ENCODE measurements around the gene NXPH4.

The NXPH4 gene

DNA sequence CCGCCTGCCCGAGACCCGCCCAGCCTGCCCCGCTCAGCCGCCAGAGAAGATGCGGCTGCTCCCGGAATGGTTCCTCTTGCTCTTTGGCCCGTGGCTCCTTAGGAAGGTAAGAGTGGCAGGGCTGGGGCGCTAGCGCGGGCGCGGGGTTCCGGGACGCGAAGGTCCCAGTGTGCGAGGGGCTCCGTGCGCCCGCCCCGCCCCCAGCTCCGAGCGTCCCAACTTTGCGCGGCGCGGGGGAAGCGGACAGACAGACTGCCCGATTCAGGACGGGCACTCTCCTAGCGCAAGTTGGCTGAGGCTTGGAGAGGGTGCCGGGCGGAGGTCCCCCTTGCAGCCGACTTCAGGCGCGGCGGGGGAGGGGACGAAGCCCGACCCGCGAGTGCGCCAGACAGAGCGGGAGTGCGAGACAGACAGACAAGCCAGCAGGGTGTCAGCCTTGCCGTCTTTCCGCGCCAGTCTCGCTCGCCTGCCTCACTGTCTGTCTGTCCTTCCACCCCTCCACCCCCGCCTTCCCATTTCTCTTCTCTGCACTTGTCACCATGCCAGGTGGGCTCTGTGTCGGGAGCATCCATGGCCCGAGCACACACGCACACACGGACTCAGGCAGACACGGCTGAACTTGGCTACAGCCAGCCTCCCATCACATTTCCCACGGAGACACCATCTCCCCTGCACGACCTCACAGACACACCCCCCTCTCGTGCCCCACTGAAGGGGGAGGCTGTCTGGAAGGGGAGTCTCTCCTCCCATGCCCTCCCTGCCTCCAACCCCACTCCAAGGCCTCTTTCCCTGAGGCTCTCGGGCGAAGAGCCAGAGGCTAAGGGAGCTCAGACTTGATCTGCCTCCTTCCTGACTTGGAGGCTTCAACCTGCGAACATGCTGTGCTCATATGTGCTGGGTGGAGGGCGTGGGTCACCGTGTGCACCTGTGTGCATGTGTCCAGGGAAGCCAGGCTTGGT is 606 bp downstream of the NXPH4 start:
- no peak for DNase-seq (ENCODE audit: low read depth, low spot score)
- no peak overlapping the region for H3K27ac ChIP-seq

GRCh38 chr12:57218030-57218853 is 1.6 kb downstream of the NXPH4 start:
- DNase-seq (ENCODE audit: low read depth, low spot score), result no peak
- H3K27ac ChIP-seq, result no peak overlapping the region

DNA sequence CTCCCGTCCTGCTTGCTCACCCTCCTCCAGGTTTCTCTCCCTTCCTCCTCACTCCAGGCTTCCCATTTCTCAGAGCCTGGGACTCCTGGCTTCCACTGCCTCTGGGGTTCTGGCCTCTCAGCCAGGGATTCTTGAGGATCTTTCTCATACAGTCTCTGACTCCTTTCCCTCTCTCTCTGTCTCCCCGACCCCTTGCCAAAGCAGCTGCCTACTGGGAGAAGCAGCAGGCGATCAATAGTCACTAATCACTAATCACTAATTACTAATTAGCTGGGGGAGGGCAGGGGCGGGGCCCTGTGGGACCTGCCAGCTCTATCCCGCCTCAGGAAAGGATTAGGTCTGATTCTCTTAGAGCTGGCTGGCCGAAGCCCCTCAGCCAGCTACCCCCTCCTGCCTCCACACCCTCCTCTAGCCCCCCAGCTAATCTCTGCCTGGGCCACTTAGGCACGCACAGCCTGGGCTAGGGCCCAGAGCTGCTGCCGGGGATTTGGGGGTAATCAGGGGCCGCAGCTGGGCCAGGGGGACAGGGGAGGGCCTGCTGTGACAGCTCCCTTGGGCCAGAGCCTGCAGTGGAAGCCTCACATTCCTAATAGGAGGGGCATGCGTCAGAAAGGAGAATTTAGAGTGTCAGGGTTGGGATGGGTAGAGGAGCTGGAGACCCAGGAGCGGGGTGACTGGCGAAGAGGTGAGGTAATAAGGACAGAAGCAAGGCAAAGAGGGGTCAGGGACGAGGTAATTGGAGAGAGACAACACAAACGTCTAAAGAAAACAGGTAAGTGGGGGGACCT is 2.8 kb downstream of the NXPH4 start:
- no peak overlapping the region for H3K27ac ChIP-seq
- no peak for DNase-seq (ENCODE audit: low read depth, low spot score)

DNA sequence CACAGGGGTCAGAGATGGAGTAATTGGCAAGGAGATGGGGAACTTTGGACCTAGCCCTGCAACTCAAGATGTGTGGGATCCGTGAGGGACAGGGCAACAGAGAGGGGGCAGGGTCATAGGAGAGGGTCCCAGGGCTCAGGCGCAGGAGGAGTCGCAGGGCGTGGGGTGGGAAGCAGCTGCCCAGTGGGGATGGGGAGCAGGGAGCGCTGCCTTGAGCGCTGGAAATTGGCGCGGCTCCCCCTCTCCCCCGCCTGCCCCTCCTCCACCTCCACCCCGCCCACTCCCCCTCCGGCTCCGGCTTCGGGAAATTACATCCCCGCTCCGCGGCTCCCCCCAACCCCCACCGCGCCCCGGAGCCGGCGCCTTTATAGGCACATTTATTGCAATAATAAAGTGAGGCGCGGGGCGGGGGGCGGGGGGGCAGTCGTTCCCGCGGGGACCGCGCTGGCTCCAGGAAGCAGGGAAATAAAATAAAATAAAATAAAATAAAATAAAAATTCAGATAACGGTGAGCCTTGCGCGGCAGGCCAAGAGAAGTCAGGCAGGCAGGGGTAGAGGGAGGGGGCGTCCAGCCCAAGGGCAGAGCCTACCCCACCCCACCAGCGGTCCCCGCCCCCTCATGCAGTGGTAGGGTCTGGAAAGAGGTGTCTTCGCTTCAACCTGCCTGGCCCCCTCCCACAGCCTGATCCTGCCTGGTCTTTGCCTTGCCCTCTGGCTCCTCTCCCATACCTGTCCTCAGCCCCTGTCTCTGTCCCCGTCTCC is 3.6 kb downstream of the NXPH4 start:
- H3K27ac ChIP-seq, result no peak overlapping the region
- DNase-seq (ENCODE audit: low read depth, low spot score), result no peak

- no peak for DNase-seq (ENCODE audit: low read depth, low spot score)
- H3K27ac ChIP-seq, result no peak overlapping the region
Observed at GRCh38 chr12:57220770-57221168, 4.2 kb downstream of the NXPH4 start.

- no peak overlapping the region for H3K27ac ChIP-seq
Observed at GRCh38 chr12:57221169-57221917, 4.7 kb downstream of the NXPH4 start.

DNA sequence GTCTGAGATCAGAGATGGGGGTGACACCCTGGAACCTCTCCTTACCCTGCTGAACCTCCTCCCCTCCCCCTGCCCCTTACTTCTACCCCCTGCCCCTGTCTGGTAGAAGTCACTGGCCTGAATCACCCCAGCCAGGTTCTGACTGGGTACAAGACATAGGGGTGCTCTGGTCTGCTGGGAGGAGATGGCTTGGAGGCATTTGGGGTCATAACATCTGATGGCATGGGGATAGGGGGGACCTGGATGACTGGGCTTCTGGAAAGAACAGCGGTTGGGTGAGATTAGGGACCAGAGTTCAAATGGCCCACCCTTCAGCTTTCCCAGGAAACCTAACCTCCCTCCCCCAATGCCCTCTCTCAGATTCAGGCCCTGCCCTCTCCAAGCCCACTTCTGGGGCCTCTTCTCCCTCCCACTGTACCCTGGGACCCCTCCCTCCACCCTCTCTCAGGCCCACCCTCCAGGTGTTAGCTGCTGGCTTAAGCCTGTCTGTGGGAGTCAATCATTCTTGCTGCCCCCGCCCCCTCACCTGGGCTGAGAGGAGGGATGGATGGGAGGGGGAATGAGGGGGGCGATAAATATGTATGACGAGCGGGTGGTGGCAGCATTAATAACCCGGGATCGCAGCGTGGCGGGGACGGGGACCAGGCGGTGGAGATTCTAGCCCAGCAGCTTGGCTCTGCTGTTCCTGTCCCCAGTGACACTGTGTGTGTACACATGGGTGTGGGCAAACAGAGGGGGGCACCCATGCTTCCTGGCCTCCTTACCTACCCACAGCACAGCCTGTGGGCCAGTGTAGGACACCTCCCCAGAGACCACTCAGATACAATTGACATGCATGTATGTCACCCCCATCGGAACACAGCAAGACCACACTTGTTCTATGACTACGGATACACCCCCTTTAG is 5.9 kb downstream of the NXPH4 start:
- no peak overlapping the region for H3K27ac ChIP-seq
- no peak for DNase-seq (ENCODE audit: low read depth, low spot score)

More at GRCh38 chr12:57221169-57221917, 4.7 kb downstream of the NXPH4 start:
- DNase-seq (ENCODE audit: low read depth, low spot score), result no peak

GRCh38 chr12:57223191-57224165 is 6.9 kb downstream of the NXPH4 start:
- no peak for DNase-seq (ENCODE audit: low read depth, low spot score)

DNA sequence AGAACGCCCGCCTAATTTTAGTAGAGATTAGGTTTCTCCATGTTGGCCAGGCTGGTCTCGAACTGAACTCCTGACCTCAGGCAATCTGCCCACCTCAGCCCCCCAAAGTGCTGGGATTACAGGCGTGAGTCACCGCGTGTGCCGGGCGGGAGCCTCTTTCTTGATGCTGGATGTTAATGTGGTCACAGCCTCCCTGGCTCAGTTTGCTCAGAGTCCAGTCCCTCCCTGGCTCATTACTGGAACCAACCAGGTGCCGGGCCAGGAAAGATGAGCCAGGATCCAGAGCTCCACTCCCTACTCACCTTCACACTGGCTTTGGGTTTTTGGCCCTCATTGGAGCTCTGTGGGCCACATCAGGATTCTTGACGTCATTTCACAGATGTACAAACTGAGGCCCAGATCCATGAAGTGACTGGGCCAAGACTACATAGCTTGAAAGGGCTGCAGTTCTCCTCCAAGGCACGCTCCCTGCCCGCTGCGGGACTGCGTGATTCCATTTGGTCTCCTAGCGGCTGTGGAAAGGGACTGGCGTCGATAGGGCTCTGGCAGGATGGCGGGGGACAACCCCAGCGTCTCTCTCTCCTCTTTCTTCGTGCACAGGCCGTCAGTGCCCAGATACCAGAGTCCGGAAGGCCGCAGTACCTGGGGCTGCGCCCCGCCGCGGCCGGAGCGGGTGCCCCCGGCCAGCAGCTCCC is 7.8 kb downstream of the NXPH4 start:
- H3K27ac ChIP-seq, result no peak overlapping the region
- DNase-seq (ENCODE audit: low read depth, low spot score), result no peak

More at GRCh38 chr12:57223191-57224165, 6.9 kb downstream of the NXPH4 start:
- H3K27ac ChIP-seq, result no peak overlapping the region

DNA sequence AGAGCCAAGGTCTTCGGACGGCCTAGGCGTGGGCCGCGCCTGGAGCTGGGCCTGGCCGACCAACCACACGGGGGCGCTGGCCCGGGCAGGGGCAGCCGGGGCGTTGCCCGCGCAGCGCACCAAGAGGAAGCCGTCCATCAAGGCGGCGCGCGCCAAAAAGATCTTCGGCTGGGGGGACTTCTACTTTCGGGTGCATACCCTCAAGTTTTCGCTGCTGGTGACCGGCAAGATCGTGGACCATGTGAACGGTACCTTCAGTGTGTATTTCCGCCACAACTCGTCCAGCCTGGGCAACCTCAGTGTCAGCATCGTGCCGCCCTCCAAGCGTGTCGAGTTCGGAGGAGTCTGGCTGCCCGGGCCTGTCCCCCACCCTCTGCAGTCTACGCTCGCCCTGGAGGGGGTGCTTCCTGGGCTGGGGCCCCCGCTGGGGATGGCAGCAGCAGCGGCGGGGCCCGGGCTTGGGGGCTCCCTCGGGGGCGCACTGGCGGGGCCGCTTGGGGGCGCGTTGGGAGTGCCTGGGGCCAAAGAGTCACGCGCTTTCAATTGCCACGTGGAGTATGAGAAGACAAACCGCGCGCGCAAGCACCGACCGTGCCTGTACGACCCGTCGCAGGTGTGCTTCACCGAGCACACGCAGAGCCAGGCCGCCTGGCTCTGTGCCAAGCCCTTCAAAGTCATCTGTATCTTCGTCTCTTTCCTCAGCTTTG is 8.5 kb downstream of the NXPH4 start:
- DNase-seq (ENCODE audit: low read depth, low spot score), result no peak
- no peak overlapping the region for H3K27ac ChIP-seq

- no peak overlapping the region for H3K27ac ChIP-seq
- no peak for DNase-seq (ENCODE audit: low read depth, low spot score)
Observed at GRCh38 chr12:57225680-57226210, 9.2 kb downstream of the NXPH4 start.

- no peak for DNase-seq (ENCODE audit: low read depth, low spot score)
- no peak overlapping the region for H3K27ac ChIP-seq
Observed at GRCh38 chr12:57226588-57227314, 10.2 kb downstream of the NXPH4 start.

GRCh38 chr12:57227315-57228115 is 10.9 kb downstream of the NXPH4 start:
- H3K27ac ChIP-seq, result no peak overlapping the region
- no peak for DNase-seq (ENCODE audit: low read depth, low spot score)

Measured in epithelial cell of prostate (primary cell).